ENCODE results near the gene NEK5. TPM values are rescaled to one million over a fixed set of nuclear protein-coding genes. Genes with fewer than 3 reads are reported as not detected.
A peak's percentile ranks its signal among the peaks of the same experiment; 100 is the strongest.

NEK5 gene
- total and polyA plus RNA-seq, 2 of the 8 experiments (the other 6 are each of a cell fraction or from before 2014, with no cell fraction given): 0.12 to 0.35 TPM

DNA sequence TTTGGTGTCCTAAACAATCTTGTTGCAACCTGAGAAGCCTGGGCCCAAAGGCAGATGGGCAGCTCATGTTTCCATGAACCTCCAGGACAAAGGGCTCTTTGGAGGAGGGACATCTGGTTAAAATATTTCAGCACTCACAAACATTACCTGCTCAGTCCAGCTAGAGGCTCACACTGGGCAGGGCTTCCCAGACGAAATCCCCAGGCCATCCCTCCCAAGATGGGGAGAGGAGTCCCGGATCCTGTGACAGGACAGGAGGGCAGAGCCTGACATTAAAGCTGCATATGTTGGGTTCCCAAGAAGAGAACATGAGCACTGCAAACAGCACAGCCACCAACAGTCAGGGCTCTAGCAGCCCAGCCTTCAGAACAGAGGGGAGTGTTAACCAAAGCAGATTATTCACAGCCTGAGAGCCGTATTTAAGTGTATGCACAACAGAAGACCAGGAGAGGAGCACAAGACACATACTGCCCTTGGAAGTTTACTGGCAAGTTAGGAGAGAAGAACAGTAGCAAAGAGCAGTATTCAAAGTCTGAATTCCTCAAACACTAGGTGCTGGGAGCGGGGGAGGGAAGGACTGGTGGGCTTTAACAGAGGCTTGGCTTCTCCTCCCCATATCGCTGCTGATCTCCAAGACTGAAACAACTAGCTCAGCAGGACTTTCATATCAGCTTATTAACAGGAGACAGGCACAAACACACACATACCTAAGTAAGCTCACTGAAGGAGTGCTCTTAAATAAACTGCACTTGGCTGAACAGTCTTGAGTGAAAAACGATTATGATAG is 130.0 kb downstream of the NEK5 start:
- Histone ChIP-seq H3K14ac (ENCODE audit: insufficient read length) (no peak overlapping the region), H4K5ac (ENCODE audit: insufficient read length, low read depth, low read length) (no peak overlapping the region), H2BK20ac (ENCODE audit: low read length) (no peak overlapping the region), H3K4me2 (ENCODE audit: insufficient read depth in 1 of 2, low read depth in 2 of 2, low read length in 2 of 2) (peak overlapping the region; percentile 37 to 43), H3K9me3 (ENCODE audit: insufficient read depth in 2 of 2, low read depth in 1 of 2, low read length in 1 of 2) (no peaks in the 10 kb centered on the region), H3K4me3 (ENCODE audit: extremely low read depth in 1 of 4, insufficient read depth in 2 of 4, low read depth in 3 of 4, low read length in 4 of 4) (no peak overlapping the region), H2BK5ac (ENCODE audit: low read depth, low read length) (no peak overlapping the region), H3K56ac (replicated peaks; ENCODE audit: insufficient read length, low read depth, low read length) (no peak overlapping the region), H3K9ac (replicated peaks in 1 of 4; ENCODE audit: extremely low read depth in 1 of 4, low read depth in 3 of 4, low read length in 3 of 4) (no peak overlapping the region), H2AK5ac (ENCODE audit: low read depth, low read length) (no peak overlapping the region), H3K27me3 (replicated peaks in 1 of 4; ENCODE audit: control insufficient read depth in 3 of 4, extremely low read depth in 1 of 4, insufficient read depth in 3 of 4, low read length in 3 of 4) (no peaks in the 10 kb centered on the region; a peak in 1 of 7 replicates), H3K27ac (ENCODE audit: low read depth, low read length) (no peak overlapping the region), H4K91ac (replicated peaks; ENCODE audit: insufficient read length, low read length) (no peak overlapping the region), H3K79me2 (ENCODE audit: control insufficient read depth in 1 of 2, insufficient read depth in 2 of 2, low read length in 2 of 2) (no peaks in the 10 kb centered on the region), H3K23ac (ENCODE audit: insufficient read length) (no peak overlapping the region), H2BK15ac (ENCODE audit: low read length) (no peak overlapping the region), H3K4me1 (replicated peaks in 1 of 4; ENCODE audit: control insufficient read depth in 3 of 4, insufficient read depth in 4 of 4, low read length in 3 of 4) (peaks cover 0 to 19% (median 14%) of the 10 kb centered on the region in 4 experiments; a peak in 5 of 7 replicates), H2BK12ac (ENCODE audit: low read depth, low read length) (no peak overlapping the region), H3K4ac (replicated peaks; ENCODE audit: insufficient read length, low read depth, low read length) (no peak overlapping the region), H4K8ac (ENCODE audit: extremely low read depth, insufficient read depth, low read length) (no peak overlapping the region), H3K36me3 (ENCODE audit: control insufficient read depth in 2 of 4, insufficient read depth in 4 of 4, low read length in 3 of 4) (no peaks in the 10 kb centered on the region), H3K18ac (ENCODE audit: extremely low read depth, low read length) (no peak overlapping the region), H2AFZ (ENCODE audit: low read length) (no peak overlapping the region), H2BK120ac (replicated peaks; ENCODE audit: low read depth, low read length) (no peak overlapping the region), H3K79me1 (ENCODE audit: low read depth, low read length) (0 out of 2 replicates have a peak, but pooled peaks cover 3% of the 10 kb centered on the region), H4K20me1 (replicated peaks in 1 of 2; ENCODE audit: control insufficient read depth in 1 of 2, insufficient read depth in 2 of 2, low read length in 2 of 2) (no peaks in the 10 kb centered on the region), H3K23me2 (ENCODE audit: low read depth, low read length) (peaks cover 2% of the 10 kb centered on the region; the same call in 1 of the 2 replicates)
- no peak for DNase-seq (ENCODE audit: low read depth in 1 of 2, low spot score in 2 of 2)
- POLR2A ChIA-PET (ENCODE audit: partially characterized antibody): interaction anchor here (1.0 to 1.5 kb wide), 4 partner anchors 13 to 28 kb away, joined by 3 to 7 read pairs (median 4); partner anchors contain the start of genes ALG11 and ATP7B
- WGBS, 2 experiments (ENCODE audit: extremely low coverage in 1 of 2, insufficient coverage in 1 of 2, insufficient read length in 1 of 2, insufficient replicate concordance in 2 of 2, low coverage in 1 of 2, low lambda C conversion rate in 2 of 2, missing lambda C conversion rate in 1 of 2): 65% methylated on average over 6 of the region's 6 CpGs; no CpG with 5 or more reads in 1 of the 2 experiments
- CTCF ChIA-PET (ENCODE audit: partially characterized antibody): interaction anchor here (0.6 to 6.7 kb wide), 15 partner anchors 10 to 196 kb away, joined by 3 to 107 read pairs (median 6); partner anchors contain the start of gene NEK5
- FAIRE-seq: no peak
- TF ChIP-seq RXRA (IDR thresholded peaks at IDR 0.05; ENCODE audit: insufficient read depth, low read depth, low read length): no peak
- TF ChIP-seq KDM4A (IDR thresholded peaks at IDR 0.05; ENCODE audit: low read depth, low read length, severe bottlenecking): no peak
- no peak for TF ChIP-seq CBX5 (IDR thresholded peaks at IDR 0.05; ENCODE audit: low read depth, low read length)
- no peak for TF ChIP-seq E2F6 (IDR thresholded peaks at IDR 0.05)
- no peak for TF ChIP-seq EGR1 (IDR thresholded peaks at IDR 0.05; ENCODE audit: borderline replicate concordance, low read depth, low read length)
- TF ChIP-seq BCL11A (IDR thresholded peaks at IDR 0.05; ENCODE audit: low read depth in 2 of 2, low read length in 2 of 2): no peak
- no peak for TF ChIP-seq SRF (IDR thresholded peaks at IDR 0.05; ENCODE audit: low read depth, low read length)
- TF ChIP-seq POLR2AphosphoS5 (IDR thresholded peaks at IDR 0.05; ENCODE audit: low read depth, low read length): no peak
- no peak for TF ChIP-seq TBP (IDR thresholded peaks at IDR 0.05; ENCODE audit: low read depth, low read length)
- TF ChIP-seq TCF12 (IDR thresholded peaks at IDR 0.05; ENCODE audit: low read depth, low read length): no peak
- no peak for TF ChIP-seq NANOG (IDR thresholded peaks at IDR 0.05; ENCODE audit: insufficient read depth, low read depth, low read length, poor library complexity, severe bottlenecking)
- TF ChIP-seq CREB1 (IDR thresholded peaks at IDR 0.05): no peak

Measured in H1 (cell line).